ENCODE results near the gene RFXANK.
A peak's percentile ranks its signal among the peaks of the same experiment; 100 is the strongest.

RFXANK gene

GRCh38 chr19:19192910-19193423, 909 bp downstream of the RFXANK start:
- no peak for DNase-seq (ENCODE audit: extremely low spot score)
- POLR2A ChIA-PET, result interaction anchor here (0.6 to 4.9 kb wide), 4 partner anchors 9 to 585 kb away, joined by 3 to 46 read pairs (median 3); partner anchors contain the start of genes COPE, DDX49 and NR2C2AP

GRCh38 chr19:19193926-19194325, 1.9 kb downstream of the RFXANK start:
- CTCF ChIA-PET, result interaction anchor here (0.9 kb wide), 1 partner anchor 9 kb away, joined by 3 read pairs; the partner anchor contains the start of gene NR2C2AP
- DNase-seq (ENCODE audit: extremely low spot score), result no peak
- POLR2A ChIA-PET, result interaction anchor here (0.6 to 4.9 kb wide), 2 partner anchors 8 to 301 kb away, joined by 3 to 46 read pairs; partner anchors contain the start of gene NR2C2AP
- TF ChIP-seq NFRKB (IDR thresholded peaks at IDR 0.05) (no peak), SUZ12 (IDR thresholded peaks at IDR 0.05) (no peak), LEF1 (IDR thresholded peaks at IDR 0.05; ENCODE audit: borderline replicate concordance) (no peak), L3MBTL2 (conservative IDR thresholded peaks at IDR 0.05) (no peak), HDGF (IDR thresholded peaks at IDR 0.05; ENCODE audit: borderline replicate concordance) (no peak), BHLHE40 (IDR thresholded peaks at IDR 0.05; ENCODE audit: borderline replicate concordance) (no peak), PKNOX1 (IDR thresholded peaks at IDR 0.05) (no peak), ZNF384 (IDR thresholded peaks at IDR 0.05) (no peak), ARNT (IDR thresholded peaks at IDR 0.05) (no peak), FOXK2 (IDR thresholded peaks at IDR 0.05) (no peak), FOXA1 (IDR thresholded peaks at IDR 0.05) (no peak), FOXM1 (IDR thresholded peaks at IDR 0.05; ENCODE audit: borderline replicate concordance) (no peak), SP1 (IDR thresholded peaks at IDR 0.05) (no peak), TARDBP (IDR thresholded peaks at IDR 0.05) (no peak), CTBP1 (IDR thresholded peaks at IDR 0.05; ENCODE audit: borderline replicate concordance) (no peak), ELF4 (IDR thresholded peaks at IDR 0.05) (no peak)

More at GRCh38 chr19:19192910-19193423, 909 bp downstream of the RFXANK start:
- CTCF ChIA-PET, result interaction anchor here (0.9 to 1.2 kb wide), 3 partner anchors 10 to 180 kb away, joined by 3 read pairs; partner anchors contain the start of gene NR2C2AP
- peak; percentile 72 for TF ChIP-seq PKNOX1 (IDR thresholded peaks at IDR 0.05)
- no peak for TF ChIP-seq NFRKB (IDR thresholded peaks at IDR 0.05)
- TF ChIP-seq ZNF384 (IDR thresholded peaks at IDR 0.05), result peak; percentile 77

- ChIA-PET CTCF (interaction anchor here (0.9 to 1.0 kb wide), 2 partner anchors 14 to 16 kb away, joined by 3 read pairs; no protein-coding TSS in a partner anchor), POLR2A (interaction anchor here (0.9 to 3.6 kb wide), 4 partner anchors 9 to 33 kb away, joined by 3 to 46 read pairs (median 6); partner anchors contain the start of genes BORCS8 and RFXANK)
- no peak for TF ChIP-seq ARNT (IDR thresholded peaks at IDR 0.05)
- no peak for TF ChIP-seq FOXA1 (IDR thresholded peaks at IDR 0.05)
- TF ChIP-seq SUZ12 (IDR thresholded peaks at IDR 0.05), result no peak
- no peak for TF ChIP-seq ELF4 (IDR thresholded peaks at IDR 0.05)
- no peak for TF ChIP-seq BHLHE40 (IDR thresholded peaks at IDR 0.05; ENCODE audit: borderline replicate concordance)
- no peak for TF ChIP-seq HDGF (IDR thresholded peaks at IDR 0.05; ENCODE audit: borderline replicate concordance)
- no peak for TF ChIP-seq PKNOX1 (IDR thresholded peaks at IDR 0.05)
- no peak for TF ChIP-seq TARDBP (IDR thresholded peaks at IDR 0.05)
- no peak for TF ChIP-seq NFRKB (IDR thresholded peaks at IDR 0.05)
- DNase-seq (ENCODE audit: extremely low spot score), result no peak
These were observed 9.9 kb downstream of the RFXANK start for GRCh38 chr19:19201697-19202630.

- no peak for DNase-seq (ENCODE audit: extremely low spot score)
- TF ChIP-seq LEF1 (IDR thresholded peaks at IDR 0.05; ENCODE audit: borderline replicate concordance) (no peak), HDGF (IDR thresholded peaks at IDR 0.05; ENCODE audit: borderline replicate concordance) (peak; percentile 74; the same call in 1 of the 2 replicates)
- CTCF ChIA-PET, result interaction anchor here (0.9 to 1.4 kb wide), 3 partner anchors 9 to 23 kb away, joined by 3 read pairs; no protein-coding TSS in a partner anchor
- POLR2A ChIA-PET, result interaction anchor here (0.8 to 3.6 kb wide), 6 partner anchors 10 to 203 kb away, joined by 3 to 46 read pairs (median 4); partner anchors contain the start of genes BORCS8, GATAD2A and RFXANK
These were observed 10.6 kb downstream of the RFXANK start for GRCh38 chr19:19202707-19203011.

- TF ChIP-seq BHLHE40 (IDR thresholded peaks at IDR 0.05; ENCODE audit: borderline replicate concordance) (no peak), ZNF384 (IDR thresholded peaks at IDR 0.05) (peak; percentile 94), PKNOX1 (IDR thresholded peaks at IDR 0.05) (no peak), ELF4 (IDR thresholded peaks at IDR 0.05) (peak; percentile 34; the same call in 1 of the 2 replicates), CTBP1 (IDR thresholded peaks at IDR 0.05; ENCODE audit: borderline replicate concordance) (no peak), FOXA1 (IDR thresholded peaks at IDR 0.05) (no peak), ARNT (IDR thresholded peaks at IDR 0.05) (no peak), L3MBTL2 (conservative IDR thresholded peaks at IDR 0.05) (peak; percentile 96)
- ChIA-PET POLR2A (interaction anchor here (0.6 to 3.6 kb wide), 12 partner anchors 9 to 202 kb away, joined by 3 to 46 read pairs (median 4); partner anchors contain the start of genes BORCS8, GATAD2A, NCAN and RFXANK), CTCF (interaction anchor here (0.6 to 1.4 kb wide), 7 partner anchors 10 to 374 kb away, joined by 3 to 10 read pairs (median 3); no protein-coding TSS in a partner anchor)
- DNase-seq (ENCODE audit: extremely low spot score), result peak; percentile 96
These were observed 11.2 kb downstream of the RFXANK start, which contains the start of gene NR2C2AP for GRCh38 chr19:19203012-19203856. TSS of gene NR2C2AP (minus strand) at chr19:19203414. CDS start at chr19:19203060, 354 bp downstream.
